Thyroid gland (tissue), 4 donors: ENCODE data around the gene SNX13. TPM values are rescaled to one million over a fixed set of nuclear protein-coding genes. Genes with fewer than 3 reads are reported as not detected.

Source experiments
- DNase-seq, 2 donors: peaks; one replicate each; pipeline ENCODE4 v3.0.0-alpha.2; 2019
- H3K27ac ChIP-seq, 3 donors: fragments of 200-600 bp; sonication (generic); 1 replicate in 2 of 3; 2 replicates in 1 of 3; pipeline ENCODE4 v1.5.1; 2016 to 2019; ENCODE audit warnings: mild to moderate bottlenecking in 1 of 3, moderate library complexity in 1 of 3
- H3K27me3 ChIP-seq: fragments of 200-600 bp; sonication (generic); one replicate; pipeline ENCODE4 v1.5.1; 2019
- H3K36me3 ChIP-seq, 2 donors: fragments of 200-600 bp; sonication (generic); one replicate each; pipeline ENCODE4 v1.5.1; 2016 to 2019
- H3K4me1 ChIP-seq, 2 donors: fragments of 200-600 bp; sonication (generic); one replicate each; pipeline ENCODE4 v1.5.1; 2017 to 2019
- H3K4me3 ChIP-seq, 3 donors: fragments of 200-600 bp; sonication (generic); replicated peaks in 1 of 3; 1 replicate in 2 of 3; 2 replicates in 1 of 3; pipeline ENCODE4 v1.5.1; 2016; ENCODE audit warnings: mild to moderate bottlenecking in 1 of 3
- H3K9me3 ChIP-seq: fragments of 200-600 bp; sonication (generic); one replicate; pipeline ENCODE4 v1.5.1; 2017
- POLR2A ChIP-seq, 2 donors: fragments of 450-650 bp; IDR thresholded peaks; one replicate each; pipeline ENCODE4 v1.6.1; 2017; ENCODE audit warnings: antibody characterized with exemption in 2 of 2, mild to moderate bottlenecking in 2 of 2, moderate library complexity in 1 of 2
- WGBS, 2 donors: methylation state at CpG; one replicate each; pipeline ENCODE4 v1.1.5; 2017; 5-methylcytosine and 5-hydroxymethylcytosine counted together
- intact Hi-C: fragments of 100-400 bp; cut with DNase I; formaldehyde crosslinking; loops from one replicate; pipeline ENCODE4 v1.15.1; 2023
- total RNA-seq, 4 donors: library from RNA; depleted of rRNA; stranded (reverse); fragments of >200 nt; gene quantifications; one replicate each; pipeline ENCODE4 v1.2.3, GENCODE V29; 2016
- TF ChIP-seq, protein P1 (sequence below), 6 experiments: fragments of 200-600 bp in 3 of 6; fragments of 450-650 bp in 3 of 6; sonication (generic) in 3 of 6; IDR thresholded peaks; one replicate each; pipeline ENCODE4 v1.5.1; 2016 to 2019; ENCODE audit warnings: antibody characterized with exemption in 6 of 6, mild to moderate bottlenecking in 2 of 6, inconsistent platforms in 1 of 6, moderate library complexity in 1 of 6

The SNX13 gene
- total RNA-seq, 4 donors from 2014 or later: 102 to 242 (median 141) TPM

DNA sequence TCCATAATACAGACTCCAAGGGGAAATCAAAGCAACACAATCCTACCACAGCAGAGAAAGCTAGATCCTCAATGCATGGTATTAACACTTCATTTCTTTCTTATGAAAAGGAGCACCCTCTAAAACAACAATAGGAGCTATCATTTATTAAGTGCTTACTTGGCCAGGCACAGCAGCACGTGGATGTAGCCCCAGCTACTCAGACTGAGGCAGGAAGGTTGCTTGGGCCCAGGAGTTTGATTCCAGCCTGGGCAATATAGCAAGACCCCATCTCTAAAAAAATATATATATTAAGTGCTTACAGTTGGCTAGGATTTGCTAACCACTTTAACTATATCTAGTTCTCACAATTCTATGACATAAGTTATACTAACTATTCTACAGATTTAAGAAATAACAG lies 12.2 kb downstream of the SNX13 start:
- H3K4me3 ChIP-seq: no peak overlapping the region
- no peaks in the 10 kb centered on the region for H3K36me3 ChIP-seq
- H3K4me1 ChIP-seq: peaks cover 11 to 24% of the 10 kb centered on the region in 2 donors
- no peak overlapping the region for H3K27ac ChIP-seq
- no peak for TF ChIP-seq POLR2A (IDR thresholded peaks at IDR 0.05)
- TF ChIP-seq, protein P1, sequence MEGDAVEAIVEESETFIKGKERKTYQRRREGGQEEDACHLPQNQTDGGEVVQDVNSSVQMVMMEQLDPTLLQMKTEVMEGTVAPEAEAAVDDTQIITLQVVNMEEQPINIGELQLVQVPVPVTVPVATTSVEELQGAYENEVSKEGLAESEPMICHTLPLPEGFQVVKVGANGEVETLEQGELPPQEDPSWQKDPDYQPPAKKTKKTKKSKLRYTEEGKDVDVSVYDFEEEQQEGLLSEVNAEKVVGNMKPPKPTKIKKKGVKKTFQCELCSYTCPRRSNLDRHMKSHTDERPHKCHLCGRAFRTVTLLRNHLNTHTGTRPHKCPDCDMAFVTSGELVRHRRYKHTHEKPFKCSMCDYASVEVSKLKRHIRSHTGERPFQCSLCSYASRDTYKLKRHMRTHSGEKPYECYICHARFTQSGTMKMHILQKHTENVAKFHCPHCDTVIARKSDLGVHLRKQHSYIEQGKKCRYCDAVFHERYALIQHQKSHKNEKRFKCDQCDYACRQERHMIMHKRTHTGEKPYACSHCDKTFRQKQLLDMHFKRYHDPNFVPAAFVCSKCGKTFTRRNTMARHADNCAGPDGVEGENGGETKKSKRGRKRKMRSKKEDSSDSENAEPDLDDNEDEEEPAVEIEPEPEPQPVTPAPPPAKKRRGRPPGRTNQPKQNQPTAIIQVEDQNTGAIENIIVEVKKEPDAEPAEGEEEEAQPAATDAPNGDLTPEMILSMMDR (IDR thresholded peaks at IDR 0.05): no peak
- no peaks in the 10 kb centered on the region for H3K9me3 ChIP-seq
- 83 to 88% methylated on average over 1 of the region's 1 CpG for WGBS, 2 donors
- DNase-seq: no peak
- intact Hi-C loops: no loop called here
- no peaks in the 10 kb centered on the region for H3K27me3 ChIP-seq

- no peak overlapping the region for H3K27ac ChIP-seq
Observed at GRCh38 chr7:17921857-17922416, 18.4 kb downstream of the SNX13 start.

GRCh38 chr7:17917842-17918241 lies 22.5 kb downstream of the SNX13 start:
- Histone ChIP-seq H3K36me3 (no peaks in the 10 kb centered on the region), H3K4me1 (peaks cover 5 to 8% of the 10 kb centered on the region in 2 donors), H3K27ac (no peak overlapping the region), H3K4me3 (no peak overlapping the region), H3K27me3 (no peaks in the 10 kb centered on the region), H3K9me3 (no peaks in the 10 kb centered on the region)
- no peak for DNase-seq
- intact Hi-C loops: no loop called here
- 93 to 96% methylated on average over 3 of the region's 3 CpGs for WGBS, 2 donors
- TF ChIP-seq, protein P1 (IDR thresholded peaks at IDR 0.05): no peak
- no peak for TF ChIP-seq POLR2A (IDR thresholded peaks at IDR 0.05)

More at GRCh38 chr7:17921857-17922416, 18.4 kb downstream of the SNX13 start:
- H3K36me3 ChIP-seq: no peaks in the 10 kb centered on the region
- H3K27me3 ChIP-seq: no peaks in the 10 kb centered on the region
- H3K4me1 ChIP-seq: peaks cover 9 to 16% of the 10 kb centered on the region in 2 donors
- no peak for DNase-seq
- WGBS, 2 donors: 95 to 100% methylated on average over 1 of the region's 1 CpG
- no peak overlapping the region for H3K4me3 ChIP-seq
- no peaks in the 10 kb centered on the region for H3K9me3 ChIP-seq
- TF ChIP-seq, protein P1 (IDR thresholded peaks at IDR 0.05): no peak
- no peak for TF ChIP-seq POLR2A (IDR thresholded peaks at IDR 0.05)
- intact Hi-C loops: no loop called here

GRCh38 chr7:17916786-17917185 lies 23.5 kb downstream of the SNX13 start:
- Histone ChIP-seq H3K27me3 (no peaks in the 10 kb centered on the region), H3K36me3 (no peaks in the 10 kb centered on the region), H3K4me1 (peaks cover 4 to 5% of the 10 kb centered on the region in 2 donors), H3K27ac (no peak overlapping the region), H3K4me3 (no peak overlapping the region), H3K9me3 (no peaks in the 10 kb centered on the region)
- intact Hi-C loops: no loop called here
- DNase-seq: no peak
- TF ChIP-seq POLR2A (IDR thresholded peaks at IDR 0.05): no peak
- TF ChIP-seq, protein P1 (IDR thresholded peaks at IDR 0.05): no peak

DNA sequence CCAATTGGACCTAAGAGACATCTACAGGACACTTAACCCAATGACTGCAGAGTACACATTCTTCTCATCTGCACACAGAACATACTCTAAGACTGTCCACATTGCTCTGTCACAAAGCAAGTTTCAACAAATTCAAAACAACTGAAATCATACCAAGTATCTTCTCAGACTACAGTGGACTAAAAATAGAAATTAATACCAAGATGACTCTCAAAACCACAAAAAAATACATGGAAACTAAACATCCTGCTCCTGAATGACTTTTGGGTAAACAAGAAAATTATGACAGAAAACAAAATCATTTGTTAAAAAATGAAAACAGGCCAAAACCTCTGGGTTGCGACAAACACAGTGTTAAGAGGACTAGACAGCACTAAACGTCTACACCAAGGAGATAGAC lies 24.5 kb downstream of the SNX13 start:
- peaks cover 0 to 4% of the 10 kb centered on the region in 2 donors for H3K4me1 ChIP-seq
- intact Hi-C loops: no loop called here
- no peaks in the 10 kb centered on the region for H3K27me3 ChIP-seq
- no peak for DNase-seq
- no peak overlapping the region for H3K4me3 ChIP-seq
- H3K36me3 ChIP-seq: no peaks in the 10 kb centered on the region
- TF ChIP-seq POLR2A (IDR thresholded peaks at IDR 0.05): no peak
- TF ChIP-seq, protein P1 (IDR thresholded peaks at IDR 0.05): no peak
- 80 to 88% methylated on average over 2 of the region's 2 CpGs for WGBS, 2 donors
- no peak overlapping the region for H3K27ac ChIP-seq
- H3K9me3 ChIP-seq: no peaks in the 10 kb centered on the region
